GM23338 (cell line): Measurements from ENCODE around the gene DBH. TPM values are rescaled to one million over a fixed set of nuclear protein-coding genes. Genes with fewer than 3 reads are reported as not detected.

Experiments
- ATAC-seq: fragments of 200-7000 bp; cut with Tn5 transposase; 3 replicates; pipeline ENCODE4 v1.9.1; 2020
- DNase-seq: peaks from one replicate; pipeline ENCODE4 v3.0.0-alpha.2; 2015; ENCODE audit warnings: low spot score
- H2AFZ ChIP-seq: fragments of 200-600 bp; sonication (generic); 2 replicates; pipeline ENCODE4 v1.8.0; 2016; ENCODE audit warnings: antibody characterized with exemption, mild to moderate bottlenecking, moderate library complexity
- H3F3A ChIP-seq: fragments of 200-600 bp; sonication (generic); replicated peaks from 2 replicates; pipeline ENCODE4 v1.8.0; 2017; ENCODE audit warnings: antibody characterized with exemption, mixed run types, low read depth
- H3K27ac ChIP-seq: fragments of 200-600 bp; sonication (generic); 2 replicates; pipeline ENCODE4 v1.6.1; 2016; ENCODE audit warnings: low read depth
- H3K27me3 ChIP-seq: fragments of 200-600 bp; sonication (generic); 2 replicates; pipeline ENCODE4 v1.8.0; 2016; ENCODE audit warnings: mild to moderate bottlenecking, mixed run types, moderate library complexity; ENCODE audit not compliant: insufficient read depth
- H3K36me3 ChIP-seq: fragments of 200-600 bp; sonication (generic); 2 replicates; pipeline ENCODE4 v1.8.0; 2016; ENCODE audit warnings: mild to moderate bottlenecking; ENCODE audit not compliant: insufficient read depth
- H3K4me1 ChIP-seq: fragments of 200-600 bp; sonication (generic); 2 replicates; pipeline ENCODE4 v1.8.0; 2016; ENCODE audit warnings: mild to moderate bottlenecking, moderate library complexity; ENCODE audit not compliant: insufficient read depth
- H3K4me2 ChIP-seq: fragments of 200-600 bp; sonication (generic); 2 replicates; pipeline ENCODE4 v1.7.1; 2017; ENCODE audit warnings: mixed run types
- H3K4me3 ChIP-seq: fragments of 200-600 bp; sonication (generic); 2 replicates; pipeline ENCODE4 v1.6.1; 2016; ENCODE audit warnings: mixed run types
- H3K79me2 ChIP-seq: fragments of 200-600 bp; sonication (generic); replicated peaks from 2 replicates; pipeline ENCODE4 v1.8.0; 2017; ENCODE audit warnings: mild to moderate bottlenecking; ENCODE audit not compliant: insufficient read depth
- H3K9me2 ChIP-seq: fragments of 200-600 bp; sonication (generic); 2 replicates; pipeline ENCODE4 v1.8.0; 2017; ENCODE audit not compliant: insufficient read depth
- H4K20me1 ChIP-seq: fragments of 200-600 bp; sonication (generic); replicated peaks from 2 replicates; pipeline ENCODE4 v1.8.0; 2017; ENCODE audit warnings: mild to moderate bottlenecking; ENCODE audit not compliant: insufficient read depth
- H3K27ac Mint-ChIP-seq: 2 replicates; pipeline ENCODE4 v1.8.0; 2020; ENCODE audit warnings: inconsistent platforms, mild to moderate bottlenecking, moderate library complexity, mixed read lengths
- H3K27me3 Mint-ChIP-seq: 3 replicates; pipeline ENCODE4 v1.8.0; 2022; ENCODE audit warnings: low read depth, mild to moderate bottlenecking, moderate library complexity, mixed read lengths, inconsistent platforms; ENCODE audit not compliant: insufficient read depth, poor library complexity
- H3K36me3 Mint-ChIP-seq: 3 replicates; pipeline ENCODE4 v1.8.0; 2021; ENCODE audit warnings: low read depth, mild to moderate bottlenecking, inconsistent platforms, moderate library complexity, mixed read lengths
- H3K4me1 Mint-ChIP-seq: 3 replicates; pipeline ENCODE4 v1.8.0; 2020; ENCODE audit warnings: mild to moderate bottlenecking, inconsistent platforms, mixed read lengths
- H3K4me3 Mint-ChIP-seq: 3 replicates; pipeline ENCODE4 v1.8.0; 2021; ENCODE audit warnings: moderate library complexity, mild to moderate bottlenecking, inconsistent platforms, mixed read lengths
- H3K9me3 Mint-ChIP-seq: 3 replicates; pipeline ENCODE4 v1.8.0; 2020; ENCODE audit warnings: moderate library complexity, mild to moderate bottlenecking, inconsistent platforms, mixed read lengths
- CREB1 ChIP-seq: fragments of 250-450 bp; sonication (Bioruptor Pico); IDR thresholded peaks from 2 replicates; pipeline ENCODE4 v1.5.0; 2020; ENCODE audit warnings: low read depth, mild to moderate bottlenecking, moderate library complexity
- CTCF ChIP-seq, 2 experiments: fragments of 200-600 bp in 1 of 2; sonication (generic) in 1 of 2; conservative IDR thresholded peaks; 2 replicates each; pipeline versions ENCODE4 v1.5.1 to v1.6.1; 2016 to 2017; ENCODE audit warnings: antibody characterized with exemption in 2 of 2, low read depth in 2 of 2, mild to moderate bottlenecking in 2 of 2, moderate library complexity in 1 of 2
- EZH2 ChIP-seq: fragments of 200-600 bp; sonication (generic); IDR thresholded peaks from one replicate; pipeline ENCODE4 v1.8.0; 2017; ENCODE audit warnings: antibody characterized with exemption, mild to moderate bottlenecking, low read depth; ENCODE audit not compliant: unreplicated experiment
- EZH2phosphoT487 ChIP-seq: fragments of 200-600 bp; sonication (generic); IDR thresholded peaks from one replicate; pipeline ENCODE4 v1.8.1; 2018; ENCODE audit warnings: antibody characterized with exemption; ENCODE audit not compliant: unreplicated experiment
- NANOG ChIP-seq: IDR thresholded peaks from 2 replicates; pipeline ENCODE4 v1.6.1; 2016; ENCODE audit warnings: antibody characterized with exemption, borderline replicate concordance
- REST ChIP-seq: IDR thresholded peaks from one replicate; pipeline ENCODE4 v1.6.1; 2018; ENCODE audit warnings: antibody characterized with exemption; ENCODE audit not compliant: unreplicated experiment
- STAT1 ChIP-seq: IDR thresholded peaks from one replicate; pipeline ENCODE4 v1.6.1; 2016; ENCODE audit warnings: antibody characterized with exemption; ENCODE audit not compliant: unreplicated experiment
- ZNF114 ChIP-seq: fragments of 250-450 bp; sonication (Bioruptor Pico); IDR thresholded peaks from 2 replicates; pipeline ENCODE4 v1.5.0; 2020; ENCODE audit warnings: mild to moderate bottlenecking, moderate library complexity
- ZNF331 ChIP-seq: fragments of 250-450 bp; sonication (Bioruptor Pico); IDR thresholded peaks from 2 replicates; pipeline ENCODE4 v1.5.0; 2020; ENCODE audit warnings: low read depth, mild to moderate bottlenecking, moderate library complexity
- ZNF462 ChIP-seq: fragments of 250-450 bp; sonication (Bioruptor Pico); IDR thresholded peaks from 2 replicates; pipeline ENCODE4 v1.5.0; 2020; ENCODE audit warnings: mild to moderate bottlenecking, moderate library complexity
- polyA plus RNA-seq: library from polyadenylated mRNA; unstranded; fragments of >200 nt; fragmentation: Nextera tagmentation; extraction: Ambion mirVana; gene quantifications from 2 replicates; pipeline ENCODE4 v1.2.1, GENCODE V29; 2016
- total RNA-seq: library from RNA; depleted of rRNA; stranded (reverse); fragments of >200 nt; shearing (Covaris generic); gene quantifications from 2 replicates; pipeline ENCODE4 v1.2.3, GENCODE V29; 2014

Gene DBH
- total and polyA plus RNA-seq, 2 experiments from 2014 or later: 0.08 to 0.24 TPM

GRCh38 chr9:133673258-133673655, 37.1 kb downstream of the DBH start (continued):
- TF ChIP-seq NANOG: no peak
- TF ChIP-seq CREB1 (CRISPR knock-in tag): no peak
- TF ChIP-seq ZNF114 (CRISPR knock-in tag): no peak
- TF ChIP-seq ZNF331 (CRISPR knock-in tag): no peak
- TF ChIP-seq REST: no peak
- no peak for TF ChIP-seq CTCF (conservative IDR thresholded peaks at IDR 0.05; ENCODE audit: low read depth in 2 of 2)

- Histone ChIP-seq H3K4me2 (no peak overlapping the region), H3K4me1 (no peaks in the 10 kb centered on the region), H2AFZ (no peak overlapping the region), H3K4me3 (no peak overlapping the region), H3K27ac (no peak overlapping the region), H3K9me2 (no peaks in the 10 kb centered on the region; the same call in 1 of the 2 replicates), H3F3A (no peaks in the 10 kb centered on the region), H3K79me2 (no peaks in the 10 kb centered on the region), H3K27me3 (no peaks in the 10 kb centered on the region), H4K20me1 (no peaks in the 10 kb centered on the region), H3K36me3 (no peaks in the 10 kb centered on the region)
- DNase-seq (no peak), ATAC-seq (no peak)
- Mint-ChIP-seq H3K36me3 (peaks cover 3% of the 10 kb centered on the region; the same call in 1 of the 3 replicates), H3K27me3 (peaks cover 1% of the 10 kb centered on the region), H3K27ac (no peak overlapping the region), H3K4me1 (peaks cover 7% of the 10 kb centered on the region), H3K9me3 (no peaks in the 10 kb centered on the region), H3K4me3 (no peak overlapping the region)
- TF ChIP-seq ZNF462 (CRISPR knock-in tag) (no peak), CREB1 (CRISPR knock-in tag) (no peak), STAT1 (no peak), CTCF (conservative IDR thresholded peaks at IDR 0.05; ENCODE audit: low read depth in 2 of 2) (no peak), EZH2phosphoT487 (no peak), ZNF331 (CRISPR knock-in tag) (no peak), NANOG (no peak), EZH2 (no peak)
These were observed 37.9 kb downstream of the DBH start for GRCh38 chr9:133674091-133674490.
